ENCODE results near the gene SLC9A5. TPM values are rescaled to one million over a fixed set of nuclear protein-coding genes. Genes with fewer than 3 reads are reported as not detected.

Gene SLC9A5
- total RNA-seq, 1 donor from 2014 or later: 1.3 TPM

DNA sequence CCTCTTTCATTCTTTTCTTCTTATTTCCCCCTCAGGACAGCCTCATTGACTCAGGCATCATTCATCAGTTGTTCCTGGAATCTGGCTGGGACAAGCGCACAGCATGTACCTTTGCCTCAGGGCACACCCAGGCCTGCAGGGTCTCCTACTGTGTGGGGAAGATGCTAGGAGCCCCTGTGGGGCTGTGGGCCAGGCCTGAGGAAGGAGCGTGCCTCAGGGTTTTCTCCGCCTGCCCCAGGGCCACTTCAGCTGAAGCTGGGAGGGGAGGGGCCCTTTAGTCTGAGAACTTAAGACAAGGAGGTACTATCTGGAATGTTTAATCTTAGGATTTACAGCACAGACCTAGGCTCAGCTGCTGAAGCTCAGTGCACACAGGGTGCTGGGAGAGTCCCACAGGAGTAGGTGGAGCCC is 41.9 kb upstream of the SLC9A5 start:
- intact Hi-C loops (cut with micrococcal nuclease): no loop called here
- no peaks in the 10 kb centered on the region for H3K9me3 ChIP-seq (replicated peaks)
- no peak overlapping the region for H3K27ac ChIP-seq (replicated peaks)
- no peak for DNase-seq
- peaks cover 27% of the 10 kb centered on the region for H3K36me3 ChIP-seq
- H3K27me3 ChIP-seq (ENCODE audit: low read depth): no peaks in the 10 kb centered on the region
- H3K4me3 ChIP-seq: no peak overlapping the region
- TF ChIP-seq, protein P1, sequence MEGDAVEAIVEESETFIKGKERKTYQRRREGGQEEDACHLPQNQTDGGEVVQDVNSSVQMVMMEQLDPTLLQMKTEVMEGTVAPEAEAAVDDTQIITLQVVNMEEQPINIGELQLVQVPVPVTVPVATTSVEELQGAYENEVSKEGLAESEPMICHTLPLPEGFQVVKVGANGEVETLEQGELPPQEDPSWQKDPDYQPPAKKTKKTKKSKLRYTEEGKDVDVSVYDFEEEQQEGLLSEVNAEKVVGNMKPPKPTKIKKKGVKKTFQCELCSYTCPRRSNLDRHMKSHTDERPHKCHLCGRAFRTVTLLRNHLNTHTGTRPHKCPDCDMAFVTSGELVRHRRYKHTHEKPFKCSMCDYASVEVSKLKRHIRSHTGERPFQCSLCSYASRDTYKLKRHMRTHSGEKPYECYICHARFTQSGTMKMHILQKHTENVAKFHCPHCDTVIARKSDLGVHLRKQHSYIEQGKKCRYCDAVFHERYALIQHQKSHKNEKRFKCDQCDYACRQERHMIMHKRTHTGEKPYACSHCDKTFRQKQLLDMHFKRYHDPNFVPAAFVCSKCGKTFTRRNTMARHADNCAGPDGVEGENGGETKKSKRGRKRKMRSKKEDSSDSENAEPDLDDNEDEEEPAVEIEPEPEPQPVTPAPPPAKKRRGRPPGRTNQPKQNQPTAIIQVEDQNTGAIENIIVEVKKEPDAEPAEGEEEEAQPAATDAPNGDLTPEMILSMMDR (IDR thresholded peaks at IDR 0.05; ENCODE audit: borderline replicate concordance): no peak
- H3K4me1 ChIP-seq: no peaks in the 10 kb centered on the region

DNA sequence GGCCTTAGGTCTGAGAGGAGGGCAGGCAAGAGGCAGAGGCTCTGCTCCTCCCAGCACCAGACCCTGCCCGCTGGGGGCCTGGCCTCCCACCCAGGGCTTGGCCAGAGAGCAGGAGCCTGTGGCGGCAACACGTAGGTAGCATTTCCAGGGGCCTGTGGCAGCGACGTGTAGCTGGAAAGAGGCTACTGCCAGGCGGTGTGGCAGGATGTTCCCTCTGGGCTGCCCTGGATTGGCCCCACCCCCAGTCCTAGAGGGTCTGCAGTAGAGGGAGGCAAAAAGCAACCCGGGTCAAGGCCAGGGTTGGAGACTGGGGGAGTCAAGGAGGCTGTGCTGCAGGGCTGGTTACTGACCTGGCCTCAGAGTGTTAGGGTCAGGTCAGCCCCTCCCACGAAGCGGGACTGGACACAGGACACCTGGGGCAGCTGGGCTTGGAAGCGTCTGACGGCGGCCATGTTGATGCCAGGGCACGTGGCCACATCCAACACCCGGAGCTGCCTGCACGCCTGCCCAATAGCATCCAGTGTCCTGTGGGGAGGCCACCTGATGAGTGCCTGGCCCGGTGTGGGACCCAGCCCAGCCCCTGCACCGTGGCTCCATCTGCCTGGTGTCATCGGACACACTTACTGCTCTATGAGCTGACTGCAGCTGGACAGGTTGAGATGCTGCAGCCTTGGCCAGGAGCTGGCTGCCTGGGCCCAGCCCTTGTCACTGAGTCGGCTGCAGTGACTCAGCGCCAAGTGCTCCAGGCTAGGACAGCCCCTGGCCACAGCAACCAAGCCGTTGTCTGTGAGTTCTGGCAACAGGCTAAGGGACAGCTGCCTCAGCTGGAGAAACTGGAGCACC is 41.3 kb upstream of the SLC9A5 start:
- Histone ChIP-seq H3K4me3 (no peak overlapping the region), H3K27me3 (ENCODE audit: low read depth) (no peaks in the 10 kb centered on the region), H3K4me1 (no peaks in the 10 kb centered on the region), H3K36me3 (peaks cover 21% of the 10 kb centered on the region), H3K9me3 (replicated peaks) (no peaks in the 10 kb centered on the region), H3K27ac (replicated peaks) (no peak overlapping the region)
- TF ChIP-seq, protein P1 (IDR thresholded peaks at IDR 0.05; ENCODE audit: borderline replicate concordance): no peak
- intact Hi-C loops (cut with micrococcal nuclease): no loop called here
- no peak for DNase-seq

DNA sequence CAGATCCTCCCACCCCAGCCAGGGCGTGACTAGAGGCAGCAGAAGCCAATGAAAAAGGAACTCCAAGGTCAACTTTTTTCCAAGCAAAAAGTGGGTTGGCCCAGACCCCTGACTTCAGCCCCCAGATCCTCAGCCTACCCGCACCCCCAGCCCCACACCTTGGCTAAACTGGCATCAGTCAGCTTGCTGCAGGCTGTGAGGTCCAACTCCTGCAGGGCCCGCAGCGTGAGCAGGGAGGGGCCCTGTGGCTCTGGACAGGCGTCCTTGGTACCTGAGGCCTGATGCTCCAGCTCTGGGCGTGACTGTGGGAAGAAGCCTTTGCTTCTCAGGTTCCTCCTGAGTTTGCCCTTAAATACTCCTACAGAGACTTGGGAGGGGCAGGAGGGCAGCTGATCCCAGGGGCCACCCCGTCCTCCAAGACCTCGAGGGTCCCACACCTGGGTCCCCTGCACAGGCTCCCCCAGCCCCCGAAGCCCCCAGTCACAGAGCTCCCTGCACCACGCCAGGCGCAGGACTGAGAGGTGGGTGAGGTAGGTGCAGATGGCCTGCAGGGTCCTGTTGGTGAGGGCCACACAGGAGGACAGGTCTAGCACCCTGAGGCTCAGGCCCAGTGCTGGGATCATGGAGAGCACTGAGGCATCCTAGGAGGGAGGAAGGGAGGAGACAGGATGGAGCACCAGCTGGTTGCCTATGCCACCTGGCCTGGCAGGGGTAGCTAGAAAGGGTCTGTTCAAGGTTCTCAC is 40.5 kb upstream of the SLC9A5 start:
- Histone ChIP-seq H3K27ac (replicated peaks) (no peak overlapping the region), H3K4me3 (no peak overlapping the region), H3K27me3 (ENCODE audit: low read depth) (no peaks in the 10 kb centered on the region), H3K36me3 (peaks cover 18% of the 10 kb centered on the region), H3K9me3 (replicated peaks) (no peaks in the 10 kb centered on the region), H3K4me1 (peaks cover 8% of the 10 kb centered on the region)
- DNase-seq: no peak
- intact Hi-C loops (cut with micrococcal nuclease): no loop called here
- TF ChIP-seq, protein P1 (IDR thresholded peaks at IDR 0.05; ENCODE audit: borderline replicate concordance): no peak

DNA sequence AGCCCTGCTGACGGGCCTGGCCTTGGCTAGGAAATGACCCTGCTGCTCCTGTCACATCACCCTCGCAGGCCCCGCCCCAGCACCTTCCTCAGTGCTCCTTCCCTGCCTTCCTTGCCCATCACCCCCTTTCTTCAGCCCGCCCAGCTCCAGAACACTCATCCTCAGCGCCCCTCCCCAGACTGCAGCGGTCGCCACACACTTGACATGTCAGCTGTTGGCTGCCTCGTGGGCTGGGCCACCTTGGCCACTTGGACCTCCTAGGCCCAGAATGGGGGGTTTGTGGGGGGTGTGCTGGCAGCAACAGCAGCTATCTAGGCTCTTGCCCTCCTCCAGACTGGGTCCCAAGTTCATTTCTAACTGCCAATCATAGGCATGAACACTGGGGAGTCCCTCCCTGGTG is 39.2 kb upstream of the SLC9A5 start:
- no peak for DNase-seq
- H3K4me3 ChIP-seq: no peak overlapping the region
- intact Hi-C loops (cut with micrococcal nuclease): no loop called here
- H3K27ac ChIP-seq (replicated peaks): no peak overlapping the region
- no peaks in the 10 kb centered on the region for H3K9me3 ChIP-seq (replicated peaks)
- no peaks in the 10 kb centered on the region for H3K27me3 ChIP-seq (ENCODE audit: low read depth)
- H3K4me1 ChIP-seq: peaks cover 14% of the 10 kb centered on the region
- H3K36me3 ChIP-seq: peaks cover 9% of the 10 kb centered on the region
- TF ChIP-seq, protein P1 (IDR thresholded peaks at IDR 0.05; ENCODE audit: borderline replicate concordance): no peak

DNA sequence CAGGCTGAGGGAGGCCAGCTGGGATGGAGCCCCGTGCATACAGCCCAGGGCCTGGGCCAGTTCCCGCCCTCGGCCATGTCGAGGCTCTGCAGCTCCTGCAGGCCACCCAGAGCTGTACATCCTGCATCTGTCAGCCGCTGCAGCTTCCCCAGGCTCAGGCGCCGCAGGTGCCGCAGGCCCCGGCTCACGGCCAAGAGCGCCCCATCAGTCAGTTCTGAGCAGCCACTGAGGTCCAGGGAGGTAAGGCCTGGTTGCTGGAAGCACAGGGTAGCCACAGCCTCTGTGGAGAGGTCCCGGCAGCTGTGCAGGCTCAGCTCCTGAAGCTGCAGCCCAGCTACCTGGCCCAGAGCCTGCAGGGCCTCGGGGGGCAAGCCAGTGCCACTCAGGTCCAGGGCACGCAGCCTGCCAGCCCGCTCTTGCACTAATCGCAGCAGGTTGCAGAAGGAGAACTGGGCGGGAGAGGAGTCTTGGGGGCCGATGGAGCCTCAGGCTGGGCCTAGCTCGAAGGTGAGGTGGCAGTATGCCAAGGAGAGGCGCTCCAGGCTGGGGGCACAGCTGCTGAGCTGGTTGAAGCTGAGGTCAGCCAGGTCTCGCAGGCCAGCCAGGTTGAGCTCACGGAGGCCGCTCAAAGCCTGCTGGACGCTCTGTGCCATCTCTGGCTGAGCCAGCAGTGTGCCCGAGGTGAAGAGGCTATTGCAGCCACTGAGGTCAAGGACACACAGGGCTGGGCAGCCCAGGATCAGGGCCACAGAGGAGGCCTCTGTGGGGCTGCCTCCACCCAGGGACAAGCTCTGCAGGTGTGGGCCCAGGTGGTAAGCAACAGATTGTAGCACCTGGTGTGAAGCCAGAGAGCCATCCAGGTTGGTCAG is 38.5 kb upstream of the SLC9A5 start:
- no peak for DNase-seq
- Histone ChIP-seq H3K36me3 (peaks cover 9% of the 10 kb centered on the region), H3K27me3 (ENCODE audit: low read depth) (no peaks in the 10 kb centered on the region), H3K9me3 (replicated peaks) (no peaks in the 10 kb centered on the region), H3K4me3 (no peak overlapping the region), H3K27ac (replicated peaks) (no peak overlapping the region), H3K4me1 (peaks cover 16% of the 10 kb centered on the region)
- TF ChIP-seq, protein P1 (IDR thresholded peaks at IDR 0.05; ENCODE audit: borderline replicate concordance): no peak
- intact Hi-C loops (cut with micrococcal nuclease): no loop called here

Data from left ventricle myocardium inferior (tissue), 1 donor.